A375 (cell line): ENCODE data around the gene ZNF679. TPM values are rescaled to one million over a fixed set of nuclear protein-coding genes. Genes with fewer than 3 reads are reported as not detected.

Source experiments
- total RNA-seq: library from RNA; depleted of rRNA; stranded (reverse); fragments of >200 nt; shearing (Covaris generic); gene quantifications from 2 replicates; pipeline ENCODE4 v1.2.3, GENCODE V29; 2014; rRNA removed

Gene ZNF679
- total RNA-seq, result not detected in 2 replicates

DNA sequence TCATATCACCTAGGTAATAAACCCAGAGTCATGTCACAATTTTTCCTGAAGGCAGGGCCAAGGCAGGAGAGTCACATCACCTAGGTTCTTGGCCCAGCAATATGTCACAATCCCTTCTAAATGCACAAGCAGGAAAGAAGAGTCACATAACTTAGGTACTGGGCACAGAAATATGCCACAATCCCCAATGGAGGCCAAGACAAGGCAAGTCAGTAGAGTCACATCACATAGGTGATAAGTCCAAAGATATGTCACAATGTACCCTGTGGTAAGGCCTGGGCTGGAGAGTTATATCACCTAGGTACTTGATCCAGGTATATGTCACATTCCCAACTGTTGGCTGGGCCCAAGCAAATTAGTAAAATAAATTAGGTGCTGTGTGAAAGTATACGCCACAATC, at the start of gene ZNF679:
Gene ZNF679, plus strand, starts transcription at position 301 of the 400 bp plus-strand sequence. CDS start 20,644 bp downstream, outside the sequence.

DNA sequence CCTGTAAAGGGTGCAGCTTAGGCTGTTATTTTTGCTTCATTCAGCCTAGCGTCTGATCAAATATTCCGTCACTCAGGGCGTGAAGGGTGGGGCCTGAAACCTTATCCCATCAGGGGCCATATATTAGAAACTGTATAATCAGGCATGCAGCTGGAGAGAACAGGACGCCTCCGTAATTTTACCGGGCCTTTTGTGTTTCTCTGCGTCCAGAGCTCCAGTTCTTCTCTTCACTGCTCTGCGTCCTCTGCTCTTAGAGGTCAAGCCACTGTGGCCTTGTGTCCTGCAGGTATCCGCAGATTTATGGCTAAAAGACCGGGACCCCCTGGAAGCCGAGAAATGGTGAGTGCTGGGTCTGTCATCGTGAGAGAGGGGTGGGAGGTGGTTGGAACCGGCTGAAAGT, 21.4 kb upstream of the ZNF679 start, which contains the start of gene ZNF735:
Gene ZNF735, plus strand, starts transcription at position 301 of the 400 bp plus-strand sequence. Its CDS starts 0 bp downstream, at position 301.

DNA sequence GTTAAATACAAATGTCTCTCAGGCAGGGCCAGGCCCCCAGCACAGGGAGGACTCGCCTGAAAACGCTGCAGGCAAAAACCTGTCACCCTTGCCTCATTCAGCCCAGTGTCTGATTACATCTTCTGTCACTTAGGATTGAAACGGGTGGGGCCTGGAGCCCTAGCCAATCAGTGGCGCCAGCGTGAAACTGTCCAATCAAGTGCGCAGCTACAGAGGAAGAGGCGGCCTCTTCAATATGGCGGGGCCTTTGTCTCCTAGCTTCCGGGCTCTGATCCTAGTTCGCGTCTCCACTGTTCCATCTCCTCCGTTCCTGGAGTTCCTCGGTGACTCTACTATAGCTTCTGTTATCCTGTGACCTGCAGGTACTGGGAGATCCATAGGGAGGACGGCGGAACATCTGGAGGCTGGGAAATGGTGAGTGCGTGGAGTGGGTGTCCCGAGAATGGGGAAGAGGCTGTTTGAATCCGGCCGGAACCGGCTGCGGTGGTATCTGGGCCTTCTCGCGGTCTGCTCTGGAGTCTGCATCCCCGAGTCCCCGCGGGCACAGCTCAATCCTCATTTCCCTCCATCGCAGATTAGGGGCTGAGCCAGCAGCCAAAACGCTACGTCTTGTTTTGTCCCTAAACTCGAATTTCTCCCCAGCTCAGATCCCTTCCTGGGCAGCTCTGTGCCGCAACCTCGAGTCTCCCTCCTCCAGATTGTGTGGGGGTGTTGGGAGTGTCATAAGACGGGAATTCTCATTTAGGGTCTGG, 85.6 kb downstream of the ZNF679 start, which contains the start of gene ZNF736:
Gene ZNF736, plus strand, starts transcription at position 222 of the 752 bp plus-strand sequence. Its CDS starts 190 bp downstream, at position 412.

Other genes starting within 250 kb of the ZNF679 start
- gene ZNF722, start 229.6 kb upstream of the ZNF679 start, total RNA-seq, result not detected in 2 replicates
- gene ZNF727, start 183.0 kb upstream of the ZNF679 start, total RNA-seq, result 0.19 and 0.56 TPM in 2 replicates
- gene ZNF735, start 21.3 kb upstream of the ZNF679 start, total RNA-seq, result not detected in 2 replicates
- gene ZNF736, start 85.5 kb downstream of the ZNF679 start, total RNA-seq, result 10.5 and 15.5 TPM in 2 replicates